Mucosa of stomach (tissue), 1 donor: Measurements from ENCODE around the gene SOX6.

Source experiments
- H3K27me3 ChIP-seq: one replicate; pipeline ENCODE4 v1.7.0; 2013; ENCODE audit warnings: mild to moderate bottlenecking, low read length; ENCODE audit not compliant: control insufficient read depth, insufficient read depth
- H3K36me3 ChIP-seq: one replicate; pipeline ENCODE4 v1.7.0; 2013; ENCODE audit warnings: low read length; ENCODE audit not compliant: control insufficient read depth, insufficient read depth
- H3K4me1 ChIP-seq: one replicate; pipeline ENCODE4 v1.7.0; 2013; ENCODE audit warnings: mild to moderate bottlenecking, low read length; ENCODE audit not compliant: control insufficient read depth, insufficient read depth
- H3K4me3 ChIP-seq: one replicate; pipeline ENCODE4 v1.7.0; 2013; ENCODE audit warnings: low read length
- H3K9ac ChIP-seq: one replicate; pipeline ENCODE4 v1.7.0; 2013; ENCODE audit warnings: mild to moderate bottlenecking, low read length, moderate library complexity
- H3K9me3 ChIP-seq: one replicate; pipeline ENCODE4 v1.7.0; 2013; ENCODE audit warnings: mild to moderate bottlenecking, low read length, moderate library complexity; ENCODE audit not compliant: control insufficient read depth
- donor health status: Pancreatic carcinoma.

Gene SOX6

GRCh38 chr11:16125796-16126195, 230.6 kb downstream of the SOX6 start:
- Histone ChIP-seq H3K36me3 (no peaks in the 10 kb centered on the region), H3K4me3 (no peak overlapping the region), H3K4me1 (no peaks in the 10 kb centered on the region), H3K9me3 (no peaks in the 10 kb centered on the region), H3K9ac (no peak overlapping the region), H3K27me3 (no peaks in the 10 kb centered on the region)

GRCh38 chr11:16124390-16124789, 232.0 kb downstream of the SOX6 start:
- Histone ChIP-seq H3K9ac (no peak overlapping the region), H3K36me3 (no peaks in the 10 kb centered on the region), H3K27me3 (no peaks in the 10 kb centered on the region), H3K9me3 (no peaks in the 10 kb centered on the region), H3K4me3 (no peak overlapping the region), H3K4me1 (no peaks in the 10 kb centered on the region)

GRCh38 chr11:16121853-16122252, 234.5 kb downstream of the SOX6 start:
- Histone ChIP-seq H3K27me3 (no peaks in the 10 kb centered on the region), H3K4me3 (no peak overlapping the region), H3K36me3 (no peaks in the 10 kb centered on the region), H3K9ac (no peak overlapping the region), H3K4me1 (no peaks in the 10 kb centered on the region), H3K9me3 (no peaks in the 10 kb centered on the region)

GRCh38 chr11:16120008-16120407, 236.3 kb downstream of the SOX6 start:
- Histone ChIP-seq H3K4me1 (peaks cover 5% of the 10 kb centered on the region), H3K36me3 (no peaks in the 10 kb centered on the region), H3K27me3 (no peaks in the 10 kb centered on the region), H3K4me3 (no peak overlapping the region), H3K9ac (no peak overlapping the region), H3K9me3 (no peaks in the 10 kb centered on the region)

GRCh38 chr11:16117989-16118756, 238.2 kb downstream of the SOX6 start:
- H3K9ac ChIP-seq = no peak overlapping the region
- H3K4me3 ChIP-seq = no peak overlapping the region
- peaks cover 18% of the 10 kb centered on the region for H3K4me1 ChIP-seq
- H3K9me3 ChIP-seq = no peaks in the 10 kb centered on the region
- no peaks in the 10 kb centered on the region for H3K27me3 ChIP-seq
- no peaks in the 10 kb centered on the region for H3K36me3 ChIP-seq

- H3K9me3 ChIP-seq = no peaks in the 10 kb centered on the region
- no peak overlapping the region for H3K4me3 ChIP-seq
- H3K4me1 ChIP-seq = peaks cover 18% of the 10 kb centered on the region
- H3K36me3 ChIP-seq = no peaks in the 10 kb centered on the region
- no peak overlapping the region for H3K9ac ChIP-seq
- no peaks in the 10 kb centered on the region for H3K27me3 ChIP-seq
Measured at GRCh38 chr11:16114978-16115871, 241.1 kb downstream of the SOX6 start.

- Histone ChIP-seq H3K27me3 (no peaks in the 10 kb centered on the region), H3K36me3 (no peaks in the 10 kb centered on the region), H3K9ac (no peak overlapping the region), H3K4me3 (no peak overlapping the region), H3K4me1 (peaks cover 18% of the 10 kb centered on the region), H3K9me3 (no peaks in the 10 kb centered on the region)
Measured at GRCh38 chr11:16114431-16114830, 241.9 kb downstream of the SOX6 start.

- Histone ChIP-seq H3K27me3 (no peaks in the 10 kb centered on the region), H3K36me3 (no peaks in the 10 kb centered on the region), H3K9me3 (no peaks in the 10 kb centered on the region), H3K4me3 (no peak overlapping the region), H3K9ac (no peak overlapping the region), H3K4me1 (peaks cover 18% of the 10 kb centered on the region)
Measured at GRCh38 chr11:16111690-16112089, 244.7 kb downstream of the SOX6 start.

GRCh38 chr11:16110886-16111285, 245.5 kb downstream of the SOX6 start:
- no peak overlapping the region for H3K4me3 ChIP-seq
- no peaks in the 10 kb centered on the region for H3K27me3 ChIP-seq
- H3K4me1 ChIP-seq = peaks cover 18% of the 10 kb centered on the region
- H3K9ac ChIP-seq = no peak overlapping the region
- H3K36me3 ChIP-seq = no peaks in the 10 kb centered on the region
- H3K9me3 ChIP-seq = no peaks in the 10 kb centered on the region

- Histone ChIP-seq H3K9me3 (no peaks in the 10 kb centered on the region), H3K27me3 (no peaks in the 10 kb centered on the region), H3K4me3 (no peak overlapping the region), H3K4me1 (no peaks in the 10 kb centered on the region), H3K36me3 (no peaks in the 10 kb centered on the region), H3K9ac (no peak overlapping the region)
Measured at GRCh38 chr11:16099343-16099900, 256.9 kb downstream of the SOX6 start.

GRCh38 chr11:16098526-16099205, 257.7 kb downstream of the SOX6 start:
- no peaks in the 10 kb centered on the region for H3K9me3 ChIP-seq
- no peaks in the 10 kb centered on the region for H3K27me3 ChIP-seq
- H3K4me1 ChIP-seq = no peaks in the 10 kb centered on the region
- H3K9ac ChIP-seq = no peak overlapping the region
- no peak overlapping the region for H3K4me3 ChIP-seq
- no peaks in the 10 kb centered on the region for H3K36me3 ChIP-seq
